PC-9 (cell line): ENCODE data around the gene OSBPL6. TPM values are rescaled to one million over a fixed set of nuclear protein-coding genes. Genes with fewer than 3 reads are reported as not detected.
"Not testable (repeated sequence)": the region's sequence is repeated elsewhere in the genome, so short reads cannot be mapped to it uniquely, and the experiment has no call there.

Experiments used
- BruUV-seq: library from RNA; stranded (reverse); fragments of 400-500 nt; replicated peaks from 2 replicates; lab custom pipeline; 2021; lab: Mats Ljungman, UMichigan
- CTCF ChIA-PET: fragments of 300-600 bp; sonication (Branson Sonifier 250); formaldehyde crosslinking; loops from one replicate; lab custom pipeline; 2022; ENCODE audit warnings: antibody characterized with exemption; lab: Charles Lee
- POLR2A ChIA-PET: fragments of 300-600 bp; sonication (Branson Sonifier 250); formaldehyde crosslinking; loops from one replicate; lab custom pipeline; 2022; ENCODE audit warnings: antibody characterized with exemption; ENCODE audit not compliant: unreplicated experiment; lab: Charles Lee
- DNase-seq, 2 experiments: peaks; one replicate each; pipeline versions ENCODE4 v3.0.0 to v3.0.0-alpha.2; 2015 to 2022; ENCODE audit warnings: mixed read lengths in 1 of 2
- H2AFZ ChIP-seq: fragments of 200-600 bp; sonication (generic); 2 replicates; pipeline ENCODE4 v1.8.1; 2017; ENCODE audit warnings: antibody characterized with exemption
- H3F3A ChIP-seq: fragments of 200-600 bp; sonication (generic); 2 replicates; pipeline ENCODE4 v1.8.1; 2017; ENCODE audit warnings: antibody characterized with exemption, mild to moderate bottlenecking, low read depth; ENCODE audit not compliant: insufficient read depth
- H3K27ac ChIP-seq: fragments of 200-600 bp; sonication (generic); 2 replicates; pipeline ENCODE4 v1.6.1; 2016; ENCODE audit warnings: mixed run types
- H3K27me3 ChIP-seq: fragments of 200-600 bp; sonication (generic); 2 replicates; pipeline ENCODE4 v1.6.1; 2016; ENCODE audit warnings: low read depth, mixed run types; ENCODE audit not compliant: insufficient read depth
- H3K36me3 ChIP-seq: fragments of 200-600 bp; sonication (generic); 2 replicates; pipeline ENCODE4 v1.6.1; 2016; ENCODE audit warnings: low read depth, mixed run types
- H3K4me1 ChIP-seq: fragments of 200-600 bp; sonication (generic); replicated peaks from 2 replicates; pipeline ENCODE4 v1.6.1; 2016; ENCODE audit warnings: mixed run types; ENCODE audit not compliant: insufficient read depth
- H3K4me2 ChIP-seq: fragments of 200-600 bp; sonication (generic); 2 replicates; pipeline ENCODE4 v1.6.1; 2017; ENCODE audit warnings: mixed run types
- H3K4me3 ChIP-seq: fragments of 200-600 bp; sonication (generic); 2 replicates; pipeline ENCODE4 v1.6.1; 2016; ENCODE audit warnings: mixed run types
- H3K79me2 ChIP-seq: fragments of 200-600 bp; sonication (generic); 2 replicates; pipeline ENCODE4 v1.6.1; 2017; ENCODE audit warnings: low read depth, mixed run types
- H3K9me2 ChIP-seq: fragments of 200-600 bp; sonication (generic); 2 replicates; pipeline ENCODE4 v1.8.1; 2017; ENCODE audit warnings: mild to moderate bottlenecking; ENCODE audit not compliant: insufficient read depth
- H3K9me3 ChIP-seq: fragments of 200-600 bp; sonication (generic); 2 replicates; pipeline ENCODE4 v1.8.1; 2016; ENCODE audit warnings: low read depth; ENCODE audit not compliant: insufficient read depth
- H4K20me1 ChIP-seq: fragments of 200-600 bp; sonication (generic); 2 replicates; pipeline ENCODE4 v1.8.1; 2017; ENCODE audit not compliant: insufficient read depth
- CTCF ChIP-seq: fragments of 200-600 bp; sonication (generic); conservative IDR thresholded peaks from 2 replicates; pipeline ENCODE4 v1.6.1; 2017; ENCODE audit warnings: mixed run types, antibody characterized with exemption, mild to moderate bottlenecking, moderate library complexity
- EZH2 ChIP-seq: fragments of 200-600 bp; sonication (generic); IDR thresholded peaks from 2 replicates; pipeline ENCODE4 v1.8.0; 2017; ENCODE audit warnings: antibody characterized with exemption, low read depth
- intact Hi-C: fragments of 100-400 bp; cut with micrococcal nuclease; formaldehyde crosslinking; loops from one replicate; pipeline ENCODE4 v1.10.0; 2022; ENCODE audit not compliant: unreplicated experiment
- total RNA-seq: library from RNA; stranded (reverse); gene quantifications from 2 replicates; pipeline ENCODE4 v1.2.3, GENCODE V29; 2021

Gene OSBPL6
- total RNA-seq, 1 experiment from 2014 or later = 2.6 TPM

- no TSS peak for BruUV-seq
- H3K4me1 ChIP-seq = no peaks in the 10 kb centered on the region
- no peaks in the 10 kb centered on the region for H3K9me2 ChIP-seq
- no peaks in the 10 kb centered on the region for H3K36me3 ChIP-seq
- no peak overlapping the region for H2AFZ ChIP-seq
- CTCF ChIA-PET = interaction anchor here (1.2 kb wide), 1 partner anchor 12 kb away, joined by 3 read pairs; no protein-coding TSS in a partner anchor
- no peak overlapping the region for H3K27ac ChIP-seq
- no peaks in the 10 kb centered on the region for H4K20me1 ChIP-seq
- no peaks in the 10 kb centered on the region for H3F3A ChIP-seq
- intact Hi-C loops = loop anchor here (2.0 kb wide), 1 partner anchor 32 kb away; no protein-coding TSS in a partner anchor
- no peak overlapping the region for H3K4me2 ChIP-seq
- H3K9me3 ChIP-seq = no peaks in the 10 kb centered on the region
- H3K27me3 ChIP-seq = no peaks in the 10 kb centered on the region
- no peaks in the 10 kb centered on the region for H3K79me2 ChIP-seq
- no peak for DNase-seq
- no peak for TF ChIP-seq CTCF
- TF ChIP-seq EZH2 = no peak
- POLR2A ChIA-PET = no interaction called here
- no peak overlapping the region for H3K4me3 ChIP-seq
Measured at GRCh38 chr2:178152977-178153376, 41.3 kb upstream of the OSBPL6 start.

GRCh38 chr2:178153878-178154277 is 40.4 kb upstream of the OSBPL6 start:
- H4K20me1 ChIP-seq, DNase-seq, H3K9me3 ChIP-seq, H3K4me3 ChIP-seq, H3K79me2 ChIP-seq, POLR2A ChIA-PET, H3F3A ChIP-seq, H3K36me3 ChIP-seq, H3K27me3 ChIP-seq, BruUV-seq, H3K27ac ChIP-seq, H3K4me2 ChIP-seq, H3K4me1 ChIP-seq, H2AFZ ChIP-seq, H3K9me2 ChIP-seq: not testable (repeated sequence)
- intact Hi-C loops = loop anchor here (2.0 kb wide), 1 partner anchor 31 kb away; no protein-coding TSS in a partner anchor
- CTCF ChIA-PET = interaction anchor here (1.2 kb wide), 1 partner anchor 13 kb away, joined by 3 read pairs; no protein-coding TSS in a partner anchor

GRCh38 chr2:178155524-178155923 is 38.8 kb upstream of the OSBPL6 start:
- Histone ChIP-seq H3K4me3 (no peak overlapping the region), H3K79me2 (no peaks in the 10 kb centered on the region), H3K27me3 (no peaks in the 10 kb centered on the region), H3K9me2 (no peaks in the 10 kb centered on the region), H3K9me3 (no peaks in the 10 kb centered on the region), H4K20me1 (no peaks in the 10 kb centered on the region), H3K27ac (no peak overlapping the region), H3F3A (no peaks in the 10 kb centered on the region), H2AFZ (no peak overlapping the region), H3K4me1 (no peaks in the 10 kb centered on the region), H3K4me2 (no peak overlapping the region), H3K36me3 (no peaks in the 10 kb centered on the region)
- intact Hi-C loops = no loop called here
- CTCF ChIA-PET = no interaction called here
- no peak for TF ChIP-seq CTCF
- no peak for TF ChIP-seq EZH2
- no TSS peak for BruUV-seq
- DNase-seq = no peak
- POLR2A ChIA-PET = no interaction called here

DNA sequence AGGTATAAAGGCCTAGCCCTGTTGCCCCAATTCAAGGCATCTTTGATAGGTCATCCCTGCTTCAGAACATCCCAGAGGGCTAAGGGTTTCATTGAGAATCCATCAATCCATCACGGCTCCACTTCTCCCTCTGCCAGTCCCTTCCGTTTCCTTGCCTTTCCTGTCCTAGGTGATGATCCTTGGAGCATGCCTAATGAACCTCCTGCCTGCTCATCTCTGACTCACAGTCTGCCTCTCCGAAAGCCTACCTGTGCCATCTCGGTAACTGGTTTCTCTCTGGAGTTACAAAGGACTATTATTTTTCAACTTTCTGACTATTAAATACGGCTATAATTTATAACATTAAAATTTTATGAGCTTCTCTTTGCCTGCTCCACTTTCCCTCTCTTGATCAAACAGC is 36.7 kb upstream of the OSBPL6 start:
- Histone ChIP-seq H4K20me1 (no peaks in the 10 kb centered on the region), H3K27ac (no peak overlapping the region), H3K4me2 (peak overlapping the region; percentile 32; the same call in 1 of the 2 replicates), H3F3A (no peaks in the 10 kb centered on the region), H3K79me2 (no peaks in the 10 kb centered on the region), H3K9me3 (no peaks in the 10 kb centered on the region), H3K4me3 (no peak overlapping the region; the same call in 1 of the 2 replicates), H3K36me3 (no peaks in the 10 kb centered on the region), H3K27me3 (no peaks in the 10 kb centered on the region), H3K4me1 (no peaks in the 10 kb centered on the region), H2AFZ (peak overlapping the region; percentile 22; the same call in 1 of the 2 replicates), H3K9me2 (no peaks in the 10 kb centered on the region)
- no peak for TF ChIP-seq EZH2
- no peak for TF ChIP-seq CTCF
- ChIA-PET CTCF (no interaction called here), POLR2A (interaction anchor here (0.7 kb wide), 1 partner anchor 193 kb away, joined by 7 read pairs; no protein-coding TSS in a partner anchor)
- intact Hi-C loops = no loop called here
- no TSS peak for BruUV-seq
- DNase-seq = no peak
